ENCODE measurements around the gene DNAI1. TPM values are rescaled to one million over a fixed set of nuclear protein-coding genes. Genes with fewer than 3 reads are reported as not detected.
"Not testable (repeated sequence)": the region's sequence is repeated elsewhere in the genome, so short reads cannot be mapped to it uniquely, and the experiment has no call there.

DNAI1 gene
- total and polyA plus RNA-seq, 2 of the 4 experiments (the other 2 are of a cell fraction): not detected

DNA sequence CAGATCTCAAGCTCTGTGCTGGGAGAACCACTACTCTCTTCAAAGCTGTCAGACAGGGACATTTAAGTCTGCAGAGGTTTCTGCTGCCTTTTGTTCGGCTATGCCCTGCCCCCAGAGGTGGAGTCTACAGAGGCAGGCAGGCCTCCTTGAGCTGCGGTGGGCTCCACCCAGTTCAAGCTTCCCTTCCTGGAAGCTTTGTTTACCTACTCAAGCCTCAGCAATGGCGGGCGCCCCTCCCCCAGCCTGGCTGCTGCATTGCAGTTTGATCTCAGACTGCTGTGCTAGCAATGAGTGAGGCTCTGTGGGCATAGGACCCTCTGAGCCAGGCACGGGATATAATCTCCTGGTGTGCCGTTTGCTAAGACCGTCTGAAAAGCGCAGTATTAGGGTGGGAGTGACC, 73.4 kb downstream of the DNAI1 start:
- POLR2A ChIA-PET (ENCODE audit: unreplicated experiment); H4K91ac ChIP-seq (ENCODE audit: insufficient read depth, low read depth, low read length); H2AK5ac ChIP-seq (ENCODE audit: low read depth, low read length); H4K5ac ChIP-seq (ENCODE audit: low read depth, low read length); H3K56ac ChIP-seq (ENCODE audit: extremely low read depth, insufficient read depth, low read length); H3K4me1 ChIP-seq (ENCODE audit: control insufficient read depth, insufficient read depth, low read length); H3K36me3 ChIP-seq (ENCODE audit: control insufficient read depth, insufficient read depth, low read length); H3K79me1 ChIP-seq (ENCODE audit: low read depth in 1 of 2, low read length in 2 of 2); H3K23ac ChIP-seq (ENCODE audit: low read depth, low read length); H4K8ac ChIP-seq (ENCODE audit: low read depth in 2 of 2, low read length in 2 of 2); dilution Hi-C loops (cut with HindIII; ENCODE audit: low sequenced_read_pairs, unreplicated experiment); H3K27ac ChIP-seq (ENCODE audit: insufficient read depth, low read length); DNase-seq; H2BK5ac ChIP-seq (ENCODE audit: low read depth, low read length, poor library complexity, severe bottlenecking); H3K9ac ChIP-seq (ENCODE audit: low read depth, low read length); ATAC-seq (ENCODE audit: low read depth); H2BK15ac ChIP-seq (ENCODE audit: low read depth, low read length); H3K18ac ChIP-seq (ENCODE audit: low read depth, low read length); H3K9me1 ChIP-seq (ENCODE audit: insufficient read depth, low read length); H2AFZ ChIP-seq (replicated peaks; ENCODE audit: low read length, poor library complexity); in situ Hi-C loops (cut with MboI; ENCODE audit: low sequenced_read_pairs); H2AK9ac ChIP-seq (replicated peaks; ENCODE audit: low read depth, low read length, poor library complexity); H3K4me3 ChIP-seq (ENCODE audit: insufficient read depth, low read depth, low read length); intact Hi-C loops (cut with micrococcal nuclease); H3K4me2 ChIP-seq (ENCODE audit: low read depth, low read length); H3K9me3 ChIP-seq (ENCODE audit: control insufficient read depth, insufficient read depth, low read length); H2BK20ac ChIP-seq (ENCODE audit: low read depth, low read length); H3K14ac ChIP-seq (replicated peaks; ENCODE audit: low read depth, low read length); H3K4ac ChIP-seq (ENCODE audit: low read depth, low read length); H4K20me1 ChIP-seq (ENCODE audit: insufficient read depth, low read length); BruUV-seq (replicated peaks); CTCF ChIA-PET; H2BK120ac ChIP-seq (ENCODE audit: low read depth, low read length): not testable (repeated sequence)
- WGBS, 2 experiments (ENCODE audit: extremely low coverage in 2 of 2, insufficient read length in 1 of 2): no CpG with 5 or more reads among the region's 8 CpGs
- H3K27me3 ChIP-seq (ENCODE audit: control insufficient read depth, insufficient read depth, low read length): peaks cover 28% of the 10 kb centered on the region

Measured in IMR-90 (cell line).